Neural progenitor cell (in vitro differentiated cells): Measurements from ENCODE around the gene OBSL1. TPM values are rescaled to one million over a fixed set of nuclear protein-coding genes. Genes with fewer than 3 reads are reported as not detected.

ENCODE experiments used
- DNase-seq: peaks from one replicate; pipeline ENCODE4 v3.0.0-alpha.2; 2016; ENCODE audit warnings: low spot score
- H2AFZ ChIP-seq: fragments of 200-600 bp; sonication (generic); replicated peaks from 2 replicates; pipeline ENCODE4 v1.6.1; 2016; ENCODE audit warnings: antibody characterized with exemption
- H3F3A ChIP-seq: fragments of 200-600 bp; sonication (generic); 2 replicates; pipeline ENCODE4 v1.6.1; 2016; ENCODE audit warnings: antibody characterized with exemption, low read depth
- H3K27ac ChIP-seq: fragments of 200-600 bp; sonication (generic); 2 replicates; pipeline ENCODE4 v1.5.1; 2016; ENCODE audit warnings: mild to moderate bottlenecking
- H3K27me3 ChIP-seq: fragments of 200-600 bp; sonication (generic); 2 replicates; pipeline ENCODE4 v1.6.1; 2016; ENCODE audit warnings: mild to moderate bottlenecking, moderate library complexity
- H3K36me3 ChIP-seq: fragments of 200-600 bp; sonication (generic); 2 replicates; pipeline ENCODE4 v1.5.1; 2016
- H3K4me1 ChIP-seq: fragments of 200-600 bp; sonication (generic); 2 replicates; pipeline ENCODE4 v1.6.1; 2016; ENCODE audit warnings: mixed run types
- H3K4me2 ChIP-seq: fragments of 200-600 bp; sonication (generic); 2 replicates; pipeline ENCODE4 v1.6.1; 2016
- H3K4me3 ChIP-seq: fragments of 200-600 bp; sonication (generic); 2 replicates; pipeline ENCODE4 v1.5.1; 2016
- H3K79me2 ChIP-seq: fragments of 200-600 bp; sonication (generic); 2 replicates; pipeline ENCODE4 v1.6.1; 2016; ENCODE audit warnings: low read depth
- H3K9ac ChIP-seq: fragments of 200-600 bp; sonication (generic); 2 replicates; pipeline ENCODE4 v1.6.1; 2016
- H3K9me3 ChIP-seq: fragments of 200-600 bp; sonication (generic); 2 replicates; pipeline ENCODE4 v1.5.1; 2016; ENCODE audit warnings: low read depth
- H4K20me1 ChIP-seq: fragments of 200-600 bp; sonication (generic); 2 replicates; pipeline ENCODE4 v1.6.1; 2016; ENCODE audit warnings: low read depth
- H3K27ac Mint-ChIP-seq: 3 replicates; pipeline ENCODE4 v1.8.0; 2021; ENCODE audit warnings: mixed read lengths
- H3K27me3 Mint-ChIP-seq: 2 replicates; pipeline ENCODE4 v1.8.0; 2022; ENCODE audit warnings: low read depth, mild to moderate bottlenecking, inconsistent platforms, moderate library complexity, mixed read lengths; ENCODE audit not compliant: insufficient read depth
- H3K36me3 Mint-ChIP-seq: 3 replicates; pipeline ENCODE4 v1.8.0; 2021; ENCODE audit warnings: mixed read lengths
- H3K4me1 Mint-ChIP-seq: 3 replicates; pipeline ENCODE4 v1.8.0; 2021; ENCODE audit warnings: mixed read lengths
- H3K4me3 Mint-ChIP-seq: 3 replicates; pipeline ENCODE4 v1.8.0; 2021; ENCODE audit warnings: mild to moderate bottlenecking, moderate library complexity, mixed read lengths
- H3K9me3 Mint-ChIP-seq: 3 replicates; pipeline ENCODE4 v1.8.0; 2020; ENCODE audit warnings: mixed read lengths
- CTCF ChIP-seq: fragments of 200-600 bp; sonication (generic); IDR thresholded peaks from 2 replicates; pipeline ENCODE4 v1.5.1; 2017; ENCODE audit warnings: antibody characterized with exemption, mild to moderate bottlenecking
- EZH2 ChIP-seq: fragments of 200-600 bp; sonication (generic); IDR thresholded peaks from 2 replicates; pipeline ENCODE4 v1.6.1; 2017; ENCODE audit warnings: antibody characterized with exemption, mild to moderate bottlenecking, moderate library complexity
- EZH2phosphoT487 ChIP-seq: fragments of 200-600 bp; sonication (generic); IDR thresholded peaks from 2 replicates; pipeline ENCODE4 v1.6.1; 2017; ENCODE audit warnings: antibody characterized with exemption
- total RNA-seq: library from RNA; depleted of rRNA; stranded (reverse); fragments of >200 nt; gene quantifications from 2 replicates; pipeline ENCODE4 v1.2.3, GENCODE V29; 2015; ENCODE audit warnings: low replicate concordance

Gene OBSL1
- total RNA-seq, 1 donor from 2014 or later, result 31.0 TPM

DNA sequence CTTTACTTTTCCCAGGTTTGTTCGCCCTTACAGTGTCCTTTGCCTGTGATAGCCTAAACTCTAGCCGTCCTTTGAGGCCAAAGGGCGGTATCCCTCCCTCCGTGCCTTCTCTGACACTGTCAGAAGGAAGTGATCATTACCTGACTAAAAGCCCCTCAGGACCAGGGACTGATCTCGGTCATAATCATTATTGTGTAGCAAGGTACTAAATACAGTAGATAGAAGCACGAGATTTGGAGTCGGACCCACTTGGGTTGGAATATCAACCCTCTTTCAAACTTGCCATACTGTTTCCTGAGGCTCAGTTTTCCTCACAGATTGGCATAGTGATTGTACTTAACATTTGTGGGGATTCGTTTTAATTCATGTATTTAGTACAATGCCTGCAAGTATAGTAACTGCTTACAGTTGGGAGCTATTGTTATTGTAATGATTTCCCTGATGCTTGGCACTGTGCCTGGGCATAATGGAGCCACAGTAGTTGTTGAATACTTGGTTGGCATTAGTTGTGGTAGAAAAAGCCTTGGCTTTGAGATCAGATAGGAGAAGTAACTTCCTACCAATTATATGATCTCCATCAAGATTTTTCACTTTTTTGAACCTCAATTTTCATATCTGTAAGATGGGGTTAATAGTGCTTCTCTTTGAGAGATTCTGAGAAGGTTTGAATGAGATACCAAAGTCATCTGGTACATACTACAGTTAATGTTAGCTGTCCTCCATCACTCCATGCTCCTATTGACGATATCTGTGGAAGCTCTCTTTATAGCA lies 27.2 kb upstream of the OBSL1 start:
- peak overlapping the region; percentile 72 for H3K27ac Mint-ChIP-seq
- H2AFZ ChIP-seq, result peak overlapping the region; percentile 89
- peak overlapping the region; percentile 96 for H3K4me3 Mint-ChIP-seq

DNA sequence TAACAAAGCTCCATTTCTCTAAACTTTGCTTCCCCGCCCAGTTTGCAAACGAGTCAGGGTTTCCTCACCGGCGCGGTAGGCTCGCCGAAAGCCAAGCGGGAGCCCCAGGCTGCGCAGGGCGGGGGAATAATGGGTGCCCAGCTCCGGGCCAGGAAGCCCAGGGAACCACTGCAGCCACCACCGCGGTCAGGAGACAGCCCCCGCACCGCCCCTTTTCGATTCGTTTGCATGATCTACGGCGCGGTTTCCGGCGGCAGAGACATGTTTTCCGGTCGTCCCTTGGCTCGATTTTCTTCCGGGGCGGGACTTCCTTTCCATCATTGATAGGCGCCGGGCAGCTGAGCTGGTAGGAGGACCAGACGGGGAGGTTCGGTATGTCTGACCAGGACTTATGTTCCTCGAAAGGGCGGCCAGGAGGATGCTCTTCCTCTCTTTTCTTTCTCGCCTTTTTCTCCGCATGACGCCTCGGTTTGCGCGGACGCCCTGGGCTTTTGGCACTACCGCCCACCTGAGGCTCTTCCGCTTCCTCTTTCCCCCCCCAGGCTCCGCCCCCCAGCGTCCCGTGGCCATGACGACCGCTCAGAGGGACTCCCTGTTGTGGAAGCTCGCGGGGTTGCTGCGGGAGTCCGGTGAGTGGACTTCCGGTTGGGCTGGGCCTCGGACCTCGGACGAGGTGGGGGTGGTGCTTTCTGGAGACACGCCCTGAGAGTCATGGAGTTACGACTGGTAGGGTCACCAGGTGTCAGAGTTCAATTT lies 26.4 kb upstream of the OBSL1 start, which contains the start of gene STK11IP:
Gene STK11IP (plus strand): TSS at position 306 of the 756 bp plus-strand sequence. CDS start 263 bp downstream, at position 569.
- Mint-ChIP-seq H3K36me3 (peaks cover 6% of the 10 kb centered on the region), H3K27me3 (peaks cover 6% of the 10 kb centered on the region), H3K4me3 (peak within 1 kb of the TSS; percentile 96), H3K9me3 (no peaks in the 10 kb centered on the region), H3K27ac (peak within 1 kb of the TSS; percentile 97), H3K4me1 (peaks cover 35% of the 10 kb centered on the region)
- Histone ChIP-seq H3K36me3 (no peaks in the 10 kb centered on the region), H4K20me1 (no peaks in the 10 kb centered on the region), H3K9me3 (no peaks in the 10 kb centered on the region), H3K27ac (peak within 1 kb of the TSS; percentile 54), H2AFZ (peak within 1 kb of the TSS; percentile 89), H3K27me3 (no peaks in the 10 kb centered on the region), H3K9ac (peak within 1 kb of the TSS; percentile 57), H3K79me2 (no peaks in the 10 kb centered on the region), H3K4me1 (peaks cover 6% of the 10 kb centered on the region), H3K4me3 (peak within 1 kb of the TSS; percentile 66), H3F3A (peaks cover 27% of the 10 kb centered on the region), H3K4me2 (peak within 1 kb of the TSS; percentile 84)
- DNase-seq, result peak; percentile 97
- TF ChIP-seq CTCF, result no peak
- TF ChIP-seq EZH2, result peak; percentile 41

More for the DNA sequence above, 27.2 kb upstream of the OBSL1 start:
- H3K27ac ChIP-seq, result no peak overlapping the region
- Mint-ChIP-seq H3K36me3 (peaks cover 6% of the 10 kb centered on the region), H3K9me3 (no peaks in the 10 kb centered on the region), H3K27me3 (peaks cover 6% of the 10 kb centered on the region), H3K4me1 (peaks cover 28% of the 10 kb centered on the region)
- H3K9ac ChIP-seq, result no peak overlapping the region
- no peaks in the 10 kb centered on the region for H3K36me3 ChIP-seq
- H3K9me3 ChIP-seq, result no peaks in the 10 kb centered on the region
- H3F3A ChIP-seq, result peaks cover 27% of the 10 kb centered on the region
- no peak for DNase-seq
- no peak for TF ChIP-seq EZH2phosphoT487
- peak overlapping the region; percentile 66 for H3K4me3 ChIP-seq
- H3K4me1 ChIP-seq, result peaks cover 6% of the 10 kb centered on the region
- H3K79me2 ChIP-seq, result no peaks in the 10 kb centered on the region
- H3K27me3 ChIP-seq, result no peaks in the 10 kb centered on the region
- H4K20me1 ChIP-seq, result no peaks in the 10 kb centered on the region
- H3K4me2 ChIP-seq, result peak overlapping the region; percentile 84

- TF ChIP-seq EZH2 (no peak), EZH2phosphoT487 (no peak), CTCF (no peak)
- peak overlapping the region; percentile 66 for H3K4me3 ChIP-seq
These were observed 25.7 kb upstream of the OBSL1 start for GRCh38 chr2:219596954-219597551.

More at GRCh38 chr2:219596954-219597551, 25.7 kb upstream of the OBSL1 start:
- Mint-ChIP-seq H3K4me1 (peaks cover 41% of the 10 kb centered on the region), H3K4me3 (peak overlapping the region; percentile 96), H3K9me3 (no peaks in the 10 kb centered on the region), H3K27me3 (peaks cover 6% of the 10 kb centered on the region), H3K27ac (peak overlapping the region; percentile 97), H3K36me3 (peaks cover 3% of the 10 kb centered on the region)
- no peaks in the 10 kb centered on the region for H3K36me3 ChIP-seq
- no peak overlapping the region for H2AFZ ChIP-seq
- H3K79me2 ChIP-seq, result no peaks in the 10 kb centered on the region
- peaks cover 27% of the 10 kb centered on the region for H3F3A ChIP-seq
- no peaks in the 10 kb centered on the region for H3K9me3 ChIP-seq
- peak overlapping the region; percentile 84 for H3K4me2 ChIP-seq
- H3K27me3 ChIP-seq, result no peaks in the 10 kb centered on the region
- H4K20me1 ChIP-seq, result no peaks in the 10 kb centered on the region
- peak overlapping the region; percentile 57 for H3K9ac ChIP-seq
- peak overlapping the region; percentile 54 for H3K27ac ChIP-seq
- peaks cover 6% of the 10 kb centered on the region for H3K4me1 ChIP-seq
- DNase-seq, result no peak
